HS-5 (cell line): ENCODE results near the gene TMEM121.

Experiments
- DNase-seq: peaks from one replicate; pipeline ENCODE4 v3.0.0-alpha.2; 2012; ENCODE audit warnings: low read depth

The TMEM121 gene

GRCh38 chr14:105487449-105487985 lies 38.9 kb upstream of the TMEM121 start:
- no peak for DNase-seq

GRCh38 chr14:105487986-105488777 lies 38.2 kb upstream of the TMEM121 start:
- DNase-seq = no peak

GRCh38 chr14:105488781-105489541 lies 37.4 kb upstream of the TMEM121 start:
- no peak for DNase-seq

- DNase-seq = peak; percentile 53
These were observed 36.7 kb upstream of the TMEM121 start for GRCh38 chr14:105489542-105490266.

- no peak for DNase-seq
These were observed 36.2 kb upstream of the TMEM121 start for GRCh38 chr14:105490267-105490571.

- peak; percentile 98 for DNase-seq
These were observed 35.6 kb upstream of the TMEM121 start, which contains the start of gene TEDC1 for GRCh38 chr14:105490572-105491365. TSS of gene TEDC1 (plus strand) at chr14:105491246. CDS start at chr14:105491376, 130 bp downstream.

GRCh38 chr14:105491366-105491973 lies 34.9 kb upstream of the TMEM121 start:
- DNase-seq = peak; percentile 15

GRCh38 chr14:105492031-105492970 lies 34.1 kb upstream of the TMEM121 start:
- no peak for DNase-seq

GRCh38 chr14:105492971-105493871 lies 33.2 kb upstream of the TMEM121 start:
- DNase-seq = no peak

GRCh38 chr14:105493921-105494605 lies 32.3 kb upstream of the TMEM121 start:
- DNase-seq = no peak

GRCh38 chr14:105494606-105494929 lies 31.8 kb upstream of the TMEM121 start:
- no peak for DNase-seq

GRCh38 chr14:105495101-105495989 lies 31.0 kb upstream of the TMEM121 start:
- no peak for DNase-seq

- DNase-seq = no peak
These were observed 30.2 kb upstream of the TMEM121 start for GRCh38 chr14:105495990-105496830.

- DNase-seq = no peak
These were observed 29.4 kb upstream of the TMEM121 start for GRCh38 chr14:105496831-105497591.

GRCh38 chr14:105497671-105498429 lies 28.5 kb upstream of the TMEM121 start:
- DNase-seq = no peak
